Neuronal stem cell (in vitro differentiated cells): Measurements from ENCODE around the gene AP3S2.
A peak's percentile ranks its signal among the peaks of the same experiment; 100 is the strongest.
"Not testable (repeated sequence)": the region's sequence is repeated elsewhere in the genome, so short reads cannot be mapped to it uniquely, and the experiment has no call there.

ENCODE experiments used
- DNase-seq: peaks from one replicate; pipeline ENCODE4 v3.0.0-alpha.2; 2013; ENCODE audit warnings: low spot score
- H2AFZ ChIP-seq: one replicate; pipeline ENCODE4 v1.6.1; 2013; ENCODE audit warnings: mild to moderate bottlenecking, low read length, inconsistent platforms
- H2AK5ac ChIP-seq: 2 replicates; pipeline ENCODE4 v1.6.1; 2013; ENCODE audit warnings: low read depth, mild to moderate bottlenecking, inconsistent platforms, low read length, moderate library complexity, mixed read lengths
- H2BK120ac ChIP-seq: 2 replicates; pipeline ENCODE4 v1.6.1; 2013; ENCODE audit warnings: low read depth, mild to moderate bottlenecking, inconsistent platforms, low read length, moderate library complexity, mixed read lengths
- H2BK12ac ChIP-seq: one replicate; pipeline ENCODE4 v1.6.1; 2013; ENCODE audit warnings: low read length, inconsistent platforms
- H2BK15ac ChIP-seq: 2 replicates; pipeline ENCODE4 v1.6.1; 2013; ENCODE audit warnings: mild to moderate bottlenecking, low read length, inconsistent platforms, mixed read lengths
- H2BK5ac ChIP-seq: one replicate; pipeline ENCODE4 v1.6.1; 2013; ENCODE audit warnings: inconsistent platforms, mild to moderate bottlenecking, low read length, moderate library complexity
- H3K14ac ChIP-seq: one replicate; pipeline ENCODE4 v1.6.1; 2013; ENCODE audit warnings: low read length, inconsistent platforms
- H3K18ac ChIP-seq: 2 replicates; pipeline ENCODE4 v1.6.1; 2013; ENCODE audit warnings: low read length, inconsistent platforms
- H3K23ac ChIP-seq: 2 replicates; pipeline ENCODE4 v1.6.1; 2013; ENCODE audit warnings: low read depth, mild to moderate bottlenecking, mixed read lengths, low read length, inconsistent platforms; ENCODE audit not compliant: poor library complexity
- H3K27ac ChIP-seq: replicated peaks from 3 replicates; pipeline ENCODE4 v1.5.1; 2013; ENCODE audit warnings: low read length, inconsistent platforms
- H3K27me3 ChIP-seq, 3 experiments: 2 replicates each; pipeline ENCODE4 v1.6.1; 2013; ENCODE audit warnings: low read length in 3 of 3, mild to moderate bottlenecking in 2 of 3, inconsistent platforms in 1 of 3, low read depth in 1 of 3, mixed read lengths in 1 of 3, moderate library complexity in 1 of 3; ENCODE audit not compliant: control insufficient read depth in 3 of 3, insufficient read depth in 3 of 3
- H3K36me3 ChIP-seq, 2 donors: replicated peaks in 1 of 2; 2 replicates each; pipeline ENCODE4 v1.6.1; 2013; ENCODE audit warnings: low read length in 2 of 2; ENCODE audit not compliant: control insufficient read depth in 2 of 2, insufficient read depth in 2 of 2
- H3K4ac ChIP-seq: 2 replicates; pipeline ENCODE4 v1.6.1; 2013; ENCODE audit warnings: inconsistent platforms, mild to moderate bottlenecking, low read length, moderate library complexity
- H3K4me1 ChIP-seq, 2 donors: 1 replicate in 1 of 2; 2 replicates in 1 of 2; pipeline ENCODE4 v1.6.1; 2013; ENCODE audit warnings: low read length in 2 of 2, low read depth in 1 of 2; ENCODE audit not compliant: control insufficient read depth in 2 of 2, insufficient read depth in 1 of 2
- H3K4me2 ChIP-seq: one replicate; pipeline ENCODE4 v1.6.1; 2013; ENCODE audit warnings: mild to moderate bottlenecking, low read length, inconsistent platforms; ENCODE audit not compliant: insufficient read depth, poor library complexity, severe bottlenecking
- H3K4me3 ChIP-seq, 2 donors: 2 replicates each; pipeline ENCODE4 v1.5.1; 2013; ENCODE audit warnings: low read length in 2 of 2, mild to moderate bottlenecking in 2 of 2, inconsistent platforms in 1 of 2, moderate library complexity in 1 of 2
- H3K79me1 ChIP-seq: one replicate; pipeline ENCODE4 v1.6.1; 2013; ENCODE audit warnings: low read depth, mild to moderate bottlenecking, inconsistent platforms, low read length, moderate library complexity
- H3K9ac ChIP-seq: one replicate; pipeline ENCODE4 v1.6.1; 2013; ENCODE audit warnings: mild to moderate bottlenecking, low read depth, low read length, inconsistent platforms; ENCODE audit not compliant: poor library complexity
- H3K9me3 ChIP-seq, 2 donors: replicated peaks in 1 of 2; 2 replicates each; pipeline versions ENCODE3 to v1.6.1; 2013; ENCODE audit warnings: low read length in 2 of 2, mild to moderate bottlenecking in 2 of 2, inconsistent platforms in 1 of 2, low read depth in 1 of 2, mixed read lengths in 1 of 2, moderate library complexity in 1 of 2; ENCODE audit not compliant: control insufficient read depth in 2 of 2, insufficient read depth in 1 of 2
- H4K8ac ChIP-seq: one replicate; pipeline ENCODE4 v1.6.1; 2013; ENCODE audit warnings: low read depth, mild to moderate bottlenecking, inconsistent platforms, low read length, moderate library complexity
- H4K91ac ChIP-seq: one replicate; pipeline ENCODE4 v1.6.1; 2013; ENCODE audit warnings: low read length, low read depth, mild to moderate bottlenecking, inconsistent platforms; ENCODE audit not compliant: poor library complexity
- WGBS, 2 donors: extraction: QIAGEN DNeasy Blood & Tissue Kit; methylation state at CpG; one replicate each; pipeline ENCODE4 v1.1.7; 2013; ENCODE audit warnings: missing lambda C conversion rate in 2 of 2, mixed read lengths in 1 of 2; ENCODE audit not compliant: insufficient read length in 2 of 2, insufficient replicate concordance in 1 of 2; ENCODE audit errors: extremely low coverage in 2 of 2; 5-methylcytosine and 5-hydroxymethylcytosine counted together

AP3S2 gene

GRCh38 chr15:89783861-89784685 lies 109.7 kb downstream of the AP3S2 start:
- no CpG with 5 or more reads among the region's 15 CpGs for WGBS, 2 donors
- H3K27me3 ChIP-seq: peaks cover 0 to 4% (median 0%) of the 10 kb centered on the region in 3 experiments
- peak overlapping the region; percentile 44 for H3K9ac ChIP-seq
- peaks cover 3 to 4% of the 10 kb centered on the region in 2 donors for H3K9me3 ChIP-seq
- H3K79me1 ChIP-seq: no peaks in the 10 kb centered on the region
- H3K23ac ChIP-seq: no peak overlapping the region
- no peak overlapping the region for H2BK120ac ChIP-seq
- H2AK5ac ChIP-seq: peak overlapping the region; percentile 84
- no peak overlapping the region for H3K27ac ChIP-seq
- no peak overlapping the region for H3K4me3 ChIP-seq
- H2AFZ ChIP-seq: no peak overlapping the region
- H2BK5ac ChIP-seq: no peak overlapping the region
- H3K36me3 ChIP-seq: no peaks in the 10 kb centered on the region
- H3K4me1 ChIP-seq: no peaks in the 10 kb centered on the region
- H3K18ac ChIP-seq: peak overlapping the region; percentile 58
- no peak overlapping the region for H4K8ac ChIP-seq
- H3K4me2 ChIP-seq: no peak overlapping the region
- peak overlapping the region; percentile 72 for H4K91ac ChIP-seq
- DNase-seq: no peak
- no peak overlapping the region for H2BK15ac ChIP-seq
- H3K4ac ChIP-seq: peak overlapping the region; percentile 67
- H2BK12ac ChIP-seq: no peak overlapping the region
- H3K14ac ChIP-seq: peak overlapping the region; percentile 71

GRCh38 chr15:89783111-89783860 lies 110.5 kb downstream of the AP3S2 start:
- no peak for DNase-seq
- H2BK120ac ChIP-seq: no peak overlapping the region
- no CpG with 5 or more reads among the region's 14 CpGs for WGBS, 2 donors

GRCh38 chr15:89782619-89782950 lies 111.2 kb downstream of the AP3S2 start:
- not testable (repeated sequence) for H3K4me1 ChIP-seq, H4K91ac ChIP-seq, H3K14ac ChIP-seq, H2AFZ ChIP-seq, H3K4ac ChIP-seq, H2BK15ac ChIP-seq, H3K79me1 ChIP-seq, H3K36me3 ChIP-seq, H3K9me3 ChIP-seq, H3K4me2 ChIP-seq, H2BK12ac ChIP-seq, H3K9ac ChIP-seq, H3K23ac ChIP-seq, H3K27ac ChIP-seq, H2BK120ac ChIP-seq, H2BK5ac ChIP-seq, H3K4me3 ChIP-seq, H3K18ac ChIP-seq, DNase-seq, H4K8ac ChIP-seq, H2AK5ac ChIP-seq
- no CpG with 5 or more reads among the region's 9 CpGs for WGBS, 2 donors
- H3K27me3 ChIP-seq: peaks cover 0 to 11% (median 9%) of the 10 kb centered on the region in 3 experiments

More at GRCh38 chr15:89783111-89783860, 110.5 kb downstream of the AP3S2 start:
- H3K4me2 ChIP-seq: no peak overlapping the region
- H3K4me1 ChIP-seq: no peaks in the 10 kb centered on the region
- no peak overlapping the region for H3K18ac ChIP-seq
- no peak overlapping the region for H3K23ac ChIP-seq
- H3K36me3 ChIP-seq: no peaks in the 10 kb centered on the region
- no peak overlapping the region for H2BK12ac ChIP-seq
- H3K79me1 ChIP-seq: no peaks in the 10 kb centered on the region
- peak overlapping the region; percentile 9 for H3K9ac ChIP-seq
- no peak overlapping the region for H2BK15ac ChIP-seq
- H3K9me3 ChIP-seq: peaks cover 3 to 4% of the 10 kb centered on the region in 2 donors
- no peak overlapping the region for H2AFZ ChIP-seq
- H4K8ac ChIP-seq: no peak overlapping the region
- H2AK5ac ChIP-seq: no peak overlapping the region
- H3K4ac ChIP-seq: no peak overlapping the region
- H2BK5ac ChIP-seq: no peak overlapping the region
- no peak overlapping the region for H3K4me3 ChIP-seq
- no peak overlapping the region for H4K91ac ChIP-seq
- peaks cover 0 to 6% (median 2%) of the 10 kb centered on the region in 3 experiments for H3K27me3 ChIP-seq
- H3K14ac ChIP-seq: no peak overlapping the region
- H3K27ac ChIP-seq: no peak overlapping the region
